CD14-positive monocyte (primary cell): ENCODE data around the gene SECISBP2. TPM values are rescaled to one million over a fixed set of nuclear protein-coding genes. Genes with fewer than 3 reads are reported as not detected.
"Not testable (repeated sequence)": the region's sequence is repeated elsewhere in the genome, so short reads cannot be mapped to it uniquely, and the experiment has no call there.

Experiments
- DNase-seq, 3 donors: peaks; one replicate each; pipeline ENCODE4 v3.0.0-alpha.2; 2011 to 2022
- H2AFZ ChIP-seq: 2 replicates; pipeline ENCODE4 v1.6.0; 2012; ENCODE audit warnings: mild to moderate bottlenecking, low read depth, low read length, inconsistent platforms; ENCODE audit not compliant: insufficient read depth, poor library complexity, severe bottlenecking
- H3K27ac ChIP-seq, 2 donors: 1 replicate in 1 of 2; 2 replicates in 1 of 2; pipeline ENCODE4 v1.5.1; 2012 to 2013; ENCODE audit warnings: low read length in 2 of 2, control low read depth in 1 of 2, inconsistent platforms in 1 of 2, low read depth in 1 of 2, mild to moderate bottlenecking in 1 of 2
- H3K27me3 ChIP-seq, 2 donors: one replicate each; pipeline versions ENCODE4 v1.6.0 to v1.6.1; 2011 to 2013; ENCODE audit warnings: low read length in 2 of 2; ENCODE audit not compliant: control insufficient read depth in 2 of 2, insufficient read depth in 2 of 2
- H3K36me3 ChIP-seq, 2 donors: replicated peaks in 1 of 2; 1 replicate in 1 of 2; 2 replicates in 1 of 2; pipeline versions ENCODE4 v1.5.1 to v1.6.1; 2012 to 2013; ENCODE audit warnings: low read length in 2 of 2, control low read depth in 1 of 2, inconsistent platforms in 1 of 2, mild to moderate bottlenecking in 1 of 2; ENCODE audit not compliant: insufficient read depth in 2 of 2, control insufficient read depth in 1 of 2
- H3K4me1 ChIP-seq, 2 donors: 1 replicate in 1 of 2; 2 replicates in 1 of 2; pipeline versions ENCODE4 v1.5.1 to v1.6.1; 2012 to 2013; ENCODE audit warnings: low read length in 2 of 2, control low read depth in 1 of 2, inconsistent platforms in 1 of 2, mild to moderate bottlenecking in 1 of 2, moderate library complexity in 1 of 2; ENCODE audit not compliant: insufficient read depth in 2 of 2, control insufficient read depth in 1 of 2
- H3K4me2 ChIP-seq: replicated peaks from 2 replicates; pipeline ENCODE3; 2012; ENCODE audit warnings: low read length, moderate library complexity, mild to moderate bottlenecking; ENCODE audit not compliant: poor library complexity, severe bottlenecking; ENCODE audit errors: extremely low read depth
- H3K4me3 ChIP-seq, 3 experiments: fragments of 200-600 bp in 1 of 3; sonication (generic) in 1 of 3; replicated peaks in 1 of 3; 1 replicate in 2 of 3; 2 replicates in 1 of 3; pipeline ENCODE4 v1.5.1; 2011 to 2013; ENCODE audit warnings: low read length in 3 of 3, mild to moderate bottlenecking in 3 of 3, control low read depth in 2 of 3, low read depth in 2 of 3, inconsistent platforms in 1 of 3, moderate library complexity in 1 of 3
- H3K79me2 ChIP-seq: 2 replicates; pipeline ENCODE4 v1.6.0; 2012; ENCODE audit warnings: mild to moderate bottlenecking, control low read depth, inconsistent platforms, low read length, moderate library complexity; ENCODE audit not compliant: insufficient read depth
- H3K9ac ChIP-seq: 2 replicates; pipeline ENCODE4 v1.6.0; 2017; ENCODE audit warnings: low read length, mild to moderate bottlenecking; ENCODE audit not compliant: insufficient read depth, poor library complexity, severe bottlenecking
- H3K9me3 ChIP-seq, 2 donors: replicated peaks in 1 of 2; 1 replicate in 1 of 2; 2 replicates in 1 of 2; pipeline versions ENCODE4 v1.5.1 to v1.6.1; 2012 to 2013; ENCODE audit warnings: low read length in 2 of 2, control low read depth in 1 of 2; ENCODE audit not compliant: control insufficient read depth in 1 of 2, insufficient read depth in 1 of 2
- H4K20me1 ChIP-seq: 2 replicates; pipeline ENCODE4 v1.6.0; 2012; ENCODE audit warnings: mild to moderate bottlenecking, low read length, control low read depth, moderate library complexity; ENCODE audit not compliant: insufficient read depth
- H3K27ac Mint-ChIP-seq, 7 donors: one replicate each; pipeline ENCODE4 v1.8.0; 2020; ENCODE audit warnings: mild to moderate bottlenecking in 7 of 7, mixed read lengths in 7 of 7, moderate library complexity in 6 of 7, inconsistent platforms in 2 of 7
- H3K27me3 Mint-ChIP-seq, 3 donors: one replicate each; pipeline ENCODE4 v1.8.0; 2021 to 2022; ENCODE audit warnings: low read depth in 3 of 3, mild to moderate bottlenecking in 3 of 3, mixed read lengths in 3 of 3, moderate library complexity in 3 of 3, inconsistent platforms in 1 of 3
- H3K36me3 Mint-ChIP-seq, 2 donors: one replicate each; pipeline ENCODE4 v1.8.0; 2020; ENCODE audit warnings: mixed read lengths in 2 of 2, inconsistent platforms in 1 of 2, mild to moderate bottlenecking in 1 of 2
- H3K4me1 Mint-ChIP-seq: one replicate; pipeline ENCODE4 v1.8.0; 2020; ENCODE audit warnings: mild to moderate bottlenecking, mixed read lengths
- H3K4me3 Mint-ChIP-seq, 2 donors: one replicate each; pipeline ENCODE4 v1.8.0; 2020; ENCODE audit warnings: mild to moderate bottlenecking in 2 of 2, mixed read lengths in 2 of 2, moderate library complexity in 1 of 2
- H3K9me3 Mint-ChIP-seq, 7 donors: one replicate each; pipeline ENCODE4 v1.8.0; 2020 to 2022; ENCODE audit warnings: mixed read lengths in 7 of 7, mild to moderate bottlenecking in 6 of 7, moderate library complexity in 6 of 7, inconsistent platforms in 2 of 7
- WGBS: methylation state at CpG from one replicate; pipeline ENCODE4 v1.1.5; 2013; ENCODE audit warnings: missing lambda C conversion rate; ENCODE audit not compliant: insufficient coverage; 5-methylcytosine and 5-hydroxymethylcytosine counted together
- intact Hi-C, 2 donors: fragments of 100-400 bp; cut with micrococcal nuclease; formaldehyde crosslinking; loops; one replicate each; pipeline versions ENCODE4 v1.15.0 to v1.15.1; 2023
- polyA plus RNA-seq, 3 donors: library from polyadenylated mRNA; depleted of rRNA in 1 of 3; unstranded in 2 of 3; stranded (reverse) in 1 of 3; fragments of 300-500 nt in 2 of 3; fragments of >200 nt in 1 of 3; fragmentation: Illumina TruSeq in 2 of 3; gene quantifications; 1 replicate in 2 of 3; 2 replicates in 1 of 3; pipeline ENCODE4 v1.2.3, GENCODE V29; 2012 to 2021
- TF ChIP-seq, protein P1 (sequence below): fragments of 200-600 bp; IDR thresholded peaks from one replicate; pipeline ENCODE4 v1.8.0; 2022; ENCODE audit warnings: antibody characterized with exemption, mild to moderate bottlenecking

The SECISBP2 gene
- polyA plus RNA-seq, 3 donors, result 8.6 to 51.4 (median 9.8) TPM

DNA sequence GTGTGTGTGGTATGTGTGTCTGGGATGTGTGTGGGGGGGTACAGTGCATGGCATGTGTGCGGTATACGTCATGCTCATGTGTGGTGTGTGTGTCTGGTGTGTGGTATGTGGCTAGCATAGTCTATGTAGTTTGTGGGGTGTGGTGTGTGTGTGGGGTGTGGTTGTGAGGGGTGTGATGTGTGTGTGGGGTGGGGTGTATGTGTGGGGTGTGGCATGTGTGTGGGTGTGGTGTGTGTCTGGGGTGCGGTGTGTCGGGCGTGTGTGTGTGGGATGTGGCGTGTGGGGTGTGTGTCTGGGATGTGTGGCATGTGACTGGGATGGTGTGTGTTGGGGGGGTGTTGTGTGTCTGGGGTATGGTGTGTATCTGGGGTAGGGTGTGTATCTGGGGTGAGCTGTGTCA is 52.3 kb downstream of the SECISBP2 start:
- Histone ChIP-seq H3K9ac (no peak overlapping the region), H3K4me2 (no peak overlapping the region), H3K36me3 (peaks cover 3 to 42% of the 10 kb centered on the region in 2 donors), H4K20me1 (peaks cover 51% of the 10 kb centered on the region), H3K9me3 (no peaks in the 10 kb centered on the region), H2AFZ (no peak overlapping the region), H3K27me3 (no peaks in the 10 kb centered on the region), H3K4me3 (no peak overlapping the region), H3K79me2 (no peaks in the 10 kb centered on the region), H3K27ac (peak overlapping the region in 1 of 2 donors; percentile 0), H3K4me1 (peaks cover 6 to 7% of the 10 kb centered on the region in 2 donors)
- H3K9me3 Mint-ChIP-seq, result peaks cover 0 to 2% (median 0%) of the 10 kb centered on the region in 7 donors
- no peak for DNase-seq
- H3K4me1 Mint-ChIP-seq, result peaks cover 15% of the 10 kb centered on the region
- TF ChIP-seq, protein P1, sequence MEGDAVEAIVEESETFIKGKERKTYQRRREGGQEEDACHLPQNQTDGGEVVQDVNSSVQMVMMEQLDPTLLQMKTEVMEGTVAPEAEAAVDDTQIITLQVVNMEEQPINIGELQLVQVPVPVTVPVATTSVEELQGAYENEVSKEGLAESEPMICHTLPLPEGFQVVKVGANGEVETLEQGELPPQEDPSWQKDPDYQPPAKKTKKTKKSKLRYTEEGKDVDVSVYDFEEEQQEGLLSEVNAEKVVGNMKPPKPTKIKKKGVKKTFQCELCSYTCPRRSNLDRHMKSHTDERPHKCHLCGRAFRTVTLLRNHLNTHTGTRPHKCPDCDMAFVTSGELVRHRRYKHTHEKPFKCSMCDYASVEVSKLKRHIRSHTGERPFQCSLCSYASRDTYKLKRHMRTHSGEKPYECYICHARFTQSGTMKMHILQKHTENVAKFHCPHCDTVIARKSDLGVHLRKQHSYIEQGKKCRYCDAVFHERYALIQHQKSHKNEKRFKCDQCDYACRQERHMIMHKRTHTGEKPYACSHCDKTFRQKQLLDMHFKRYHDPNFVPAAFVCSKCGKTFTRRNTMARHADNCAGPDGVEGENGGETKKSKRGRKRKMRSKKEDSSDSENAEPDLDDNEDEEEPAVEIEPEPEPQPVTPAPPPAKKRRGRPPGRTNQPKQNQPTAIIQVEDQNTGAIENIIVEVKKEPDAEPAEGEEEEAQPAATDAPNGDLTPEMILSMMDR, result no peak
- no peak overlapping the region for H3K27ac Mint-ChIP-seq
- intact Hi-C loops, result no loop called here
- H3K36me3 Mint-ChIP-seq, result peaks cover 0 to 10% of the 10 kb centered on the region in 2 donors
- H3K4me3 Mint-ChIP-seq, result no peak overlapping the region
- no peaks in the 10 kb centered on the region for H3K27me3 Mint-ChIP-seq
- 100% methylated on average over 5 of the region's 6 CpGs for WGBS

DNA sequence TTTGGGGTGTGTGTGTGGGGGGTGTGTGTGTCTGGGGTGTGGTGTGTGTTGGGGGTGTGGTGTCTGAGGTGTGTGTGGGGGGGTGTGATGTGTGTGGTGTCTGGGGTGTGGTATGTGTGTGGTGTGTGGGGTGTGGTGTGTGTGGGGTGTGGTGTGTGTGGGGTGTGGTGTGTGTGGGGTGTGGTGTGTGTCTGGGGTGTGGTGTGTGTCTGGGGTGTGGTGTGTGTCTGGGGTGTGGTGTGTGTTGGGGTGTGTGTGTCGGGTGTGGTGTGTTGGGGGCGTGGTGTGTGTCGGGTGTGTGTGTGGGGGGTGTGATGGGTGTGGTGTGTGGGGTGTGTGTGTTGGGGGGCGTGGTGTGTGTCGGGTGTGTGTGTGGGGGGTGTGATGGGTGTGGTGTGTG is 53.5 kb downstream of the SECISBP2 start:
- H3K4me1 ChIP-seq, result peaks cover 10 to 14% of the 10 kb centered on the region in 2 donors
- peaks cover 51% of the 10 kb centered on the region for H4K20me1 ChIP-seq
- H3K36me3 ChIP-seq, result peaks cover 7 to 50% of the 10 kb centered on the region in 2 donors
- H3K9me3 ChIP-seq, intact Hi-C loops, H3K27ac Mint-ChIP-seq, H3K27me3 ChIP-seq, H3K4me3 Mint-ChIP-seq, H3K79me2 ChIP-seq, H3K9me3 Mint-ChIP-seq, H2AFZ ChIP-seq, H3K4me3 ChIP-seq, H3K9ac ChIP-seq, DNase-seq, H3K27me3 Mint-ChIP-seq, H3K4me2 ChIP-seq: not testable (repeated sequence)
- Mint-ChIP-seq H3K36me3 (peaks cover 7 to 18% of the 10 kb centered on the region in 2 donors), H3K4me1 (peaks cover 21% of the 10 kb centered on the region)
- H3K27ac ChIP-seq, result peak overlapping the region in 1 of 2 donors; percentile 53
- WGBS, result no CpG with 5 or more reads among the region's 5 CpGs
